A172 (cell line): ENCODE results near the gene CCBE1. TPM values are rescaled to one million over a fixed set of nuclear protein-coding genes. Genes with fewer than 3 reads are reported as not detected.

Source experiments
- DNase-seq: peaks from one replicate; pipeline ENCODE4 v3.0.0-alpha.2; 2015; ENCODE audit warnings: low spot score
- total RNA-seq: library from RNA; depleted of rRNA; stranded (reverse); fragments of >200 nt; shearing (Covaris generic); gene quantifications from 2 replicates; pipeline ENCODE4 v1.2.3, GENCODE V29; 2014

Gene CCBE1
- total RNA-seq, 1 experiment from 2014 or later, result 8.3 TPM

DNA sequence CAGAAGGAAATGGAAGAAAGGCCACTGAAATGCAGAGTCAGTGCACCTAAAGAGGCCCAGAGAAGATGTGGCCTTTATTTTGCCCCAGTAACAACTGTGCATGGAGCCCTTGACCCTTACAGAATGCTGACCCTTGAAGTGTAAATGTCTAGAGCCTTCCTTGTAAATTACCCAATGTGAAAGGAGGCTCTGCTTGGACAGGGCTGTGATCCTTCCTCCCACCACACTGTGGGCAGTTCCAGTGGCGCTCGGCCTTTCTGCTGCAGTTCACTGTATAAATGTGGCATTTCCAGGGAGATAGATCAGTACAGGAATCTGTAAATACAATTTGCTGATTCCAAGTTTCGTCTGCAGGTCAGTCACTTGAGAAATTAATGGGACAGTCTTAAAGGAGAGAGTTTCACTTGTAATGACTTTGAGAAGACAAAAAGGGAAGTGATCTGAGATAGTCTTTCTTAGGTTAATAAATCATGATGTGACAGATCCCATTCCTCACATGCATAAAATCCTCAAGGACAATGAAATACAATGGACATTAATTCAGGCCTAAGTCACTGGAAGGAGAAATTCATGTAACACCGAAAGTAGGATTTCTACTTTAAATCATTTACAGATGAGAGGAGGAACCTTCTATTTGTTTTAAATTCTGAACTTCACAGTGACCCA, 204.3 kb downstream of the CCBE1 start:
- DNase-seq, result no peak

GRCh38 chr18:59488899-59489298, 208.3 kb downstream of the CCBE1 start:
- no peak for DNase-seq

DNA sequence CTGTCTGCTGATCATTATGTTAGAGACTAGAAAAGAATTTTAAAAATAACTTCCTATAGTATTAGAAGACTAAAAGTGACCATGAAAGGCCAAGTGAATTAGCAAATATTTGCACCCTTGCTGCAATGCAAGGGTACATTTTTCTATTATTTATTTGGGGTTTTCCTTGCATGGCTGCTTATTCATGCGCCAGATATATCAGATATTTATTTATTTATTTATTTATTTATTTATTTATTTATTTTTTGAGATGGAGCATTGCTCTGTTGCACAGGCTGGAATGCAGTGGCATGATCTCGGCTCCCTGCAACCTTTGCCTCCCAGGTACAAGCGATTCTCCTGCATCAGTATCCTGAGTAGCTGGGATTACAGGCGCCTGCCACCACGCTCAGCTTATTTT, 211.8 kb downstream of the CCBE1 start:
- no peak for DNase-seq

DNA sequence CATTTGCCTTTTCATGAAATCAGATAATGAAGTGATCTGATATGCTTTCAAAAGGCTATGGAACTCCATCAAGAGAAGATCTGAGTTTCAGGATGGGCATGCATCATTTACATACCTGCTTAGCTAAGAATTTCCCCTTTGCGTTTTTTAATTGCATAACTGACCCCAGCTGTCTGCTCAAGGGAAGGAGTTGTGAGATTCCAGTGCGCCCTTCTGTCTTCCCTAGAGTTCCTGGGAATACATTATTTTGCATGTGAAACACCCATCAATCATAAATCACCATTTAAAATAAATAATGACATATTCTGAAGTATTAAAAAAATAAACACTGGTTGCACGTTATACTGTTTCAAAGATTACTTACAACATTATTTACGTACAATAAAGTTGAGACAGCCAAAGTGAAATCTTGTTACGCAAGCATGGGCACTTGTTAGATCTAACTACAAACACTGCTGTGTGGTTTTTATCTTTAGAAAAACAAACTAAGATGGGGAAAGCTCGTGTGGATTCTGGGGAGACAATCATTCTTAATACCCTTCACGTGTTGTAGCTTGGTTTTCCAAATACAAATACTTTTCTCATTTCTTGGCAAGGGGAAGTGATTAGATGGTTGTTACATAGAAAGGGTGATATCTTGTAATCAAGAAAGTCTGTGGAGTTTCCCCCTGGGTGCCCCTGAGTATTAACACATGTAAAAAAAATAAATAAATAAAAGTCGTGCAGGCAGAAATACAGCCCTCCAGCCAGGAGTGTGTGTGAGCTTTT, 212.5 kb downstream of the CCBE1 start:
- no peak for DNase-seq

DNA sequence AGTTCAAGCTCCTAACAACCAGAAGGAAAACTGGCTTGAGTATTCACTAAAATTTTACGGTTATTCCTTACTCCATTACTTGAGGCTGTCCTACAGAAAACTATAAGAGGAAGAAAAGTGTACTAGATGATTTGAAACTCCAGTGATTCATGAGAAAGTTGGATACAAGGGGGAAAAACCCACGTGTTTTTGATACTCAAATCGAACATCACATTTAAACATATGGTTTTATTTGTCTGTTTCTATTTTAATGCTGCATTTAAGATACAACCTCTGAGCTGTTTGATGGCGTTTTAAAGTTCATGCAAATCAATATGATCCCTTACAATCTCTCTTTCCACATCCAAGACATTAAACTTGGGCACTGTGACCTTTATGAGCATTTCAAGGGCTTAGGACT, 213.1 kb downstream of the CCBE1 start:
- DNase-seq, result no peak

DNA sequence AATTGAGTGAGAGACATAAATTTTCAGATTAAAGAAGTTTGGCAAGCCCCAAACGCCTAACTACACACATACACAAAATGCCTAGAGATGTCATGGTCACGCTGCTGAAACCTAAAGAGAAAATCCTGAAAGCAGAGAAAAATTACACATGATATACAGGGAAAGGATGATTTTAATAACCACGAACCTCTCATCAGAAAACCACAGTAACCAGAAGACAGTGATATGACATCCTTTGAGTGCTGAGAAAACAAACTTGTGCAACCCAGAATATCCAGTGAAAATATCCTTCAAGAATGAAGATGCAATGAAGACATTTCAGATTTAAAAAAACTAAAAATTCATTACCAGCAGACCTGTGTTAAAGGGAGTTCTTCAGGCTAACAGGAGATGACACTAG, 215.8 kb downstream of the CCBE1 start:
- no peak for DNase-seq

- DNase-seq, result no peak
These were observed 217.4 kb downstream of the CCBE1 start for GRCh38 chr18:59479776-59480175.

- no peak for DNase-seq
These were observed 218.6 kb downstream of the CCBE1 start for GRCh38 chr18:59478591-59478990.

DNA sequence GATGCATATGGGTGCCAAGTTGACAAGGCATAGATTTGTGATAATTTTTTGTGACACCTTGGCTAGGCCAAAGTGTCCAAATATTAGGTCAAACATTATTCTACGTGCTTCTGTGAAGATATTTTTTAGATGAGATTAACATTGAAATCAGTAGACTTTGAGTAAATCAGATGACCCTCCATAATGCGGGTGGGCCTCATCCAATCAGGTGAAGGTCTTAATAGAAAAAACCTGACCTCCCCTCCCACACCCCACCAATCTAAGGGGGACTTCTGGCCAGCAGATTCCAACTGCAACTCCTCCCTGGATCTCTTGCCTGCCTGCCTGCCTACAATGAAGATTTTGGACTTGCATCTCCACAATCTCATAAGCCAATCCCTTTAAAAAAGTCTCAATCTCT, 219.4 kb downstream of the CCBE1 start:
- DNase-seq, result no peak

- DNase-seq, result no peak
These were observed 226.6 kb downstream of the CCBE1 start for GRCh38 chr18:59470561-59471121.

- DNase-seq, result no peak
These were observed 227.6 kb downstream of the CCBE1 start for GRCh38 chr18:59469463-59470180.

GRCh38 chr18:59468821-59469220, 228.4 kb downstream of the CCBE1 start:
- no peak for DNase-seq

- no peak for DNase-seq
These were observed 229.7 kb downstream of the CCBE1 start for GRCh38 chr18:59467497-59467896.

- no peak for DNase-seq
These were observed 230.2 kb downstream of the CCBE1 start for GRCh38 chr18:59466980-59467379.

DNA sequence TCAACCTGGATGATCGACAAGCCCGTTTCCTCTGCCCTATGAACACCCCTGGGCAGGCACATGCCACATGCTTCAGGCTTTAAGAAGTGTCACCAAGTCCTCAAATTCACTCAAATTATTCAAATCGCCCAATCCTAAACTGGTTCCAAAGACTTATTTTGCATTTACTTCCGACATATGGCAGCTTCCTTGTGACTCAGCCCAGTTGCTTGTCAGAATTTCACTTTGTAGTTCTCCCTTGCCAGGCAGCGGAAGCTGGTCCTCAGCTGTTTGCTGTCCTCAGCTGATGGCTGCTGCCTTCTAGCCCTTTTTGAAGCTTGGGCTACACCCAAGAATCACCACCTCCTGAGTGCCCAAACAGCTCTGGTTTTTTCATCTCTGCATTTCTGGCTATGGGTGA, 232.7 kb downstream of the CCBE1 start:
- DNase-seq, result no peak

DNA sequence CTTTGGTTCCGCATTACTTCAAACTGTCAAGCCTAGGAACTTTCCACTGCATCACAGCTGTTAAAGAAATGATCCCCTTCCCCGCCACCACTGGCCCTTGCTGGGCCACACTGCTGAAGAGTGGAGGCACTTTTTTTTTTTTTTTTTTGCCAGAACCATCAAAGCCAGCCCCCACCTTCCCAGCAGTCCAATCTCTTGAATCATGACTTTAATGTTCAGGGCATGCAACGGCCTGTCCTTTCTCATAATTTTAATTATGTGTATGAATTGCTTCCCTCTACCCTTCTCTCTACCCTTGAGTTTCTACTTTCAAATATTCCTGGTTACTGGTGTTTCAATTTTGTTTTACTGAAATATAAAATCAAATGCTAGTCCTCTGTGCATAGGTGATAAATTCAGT, 236.1 kb downstream of the CCBE1 start:
- no peak for DNase-seq

- no peak for DNase-seq
These were observed 237.2 kb downstream of the CCBE1 start for GRCh38 chr18:59460072-59460420.

DNA sequence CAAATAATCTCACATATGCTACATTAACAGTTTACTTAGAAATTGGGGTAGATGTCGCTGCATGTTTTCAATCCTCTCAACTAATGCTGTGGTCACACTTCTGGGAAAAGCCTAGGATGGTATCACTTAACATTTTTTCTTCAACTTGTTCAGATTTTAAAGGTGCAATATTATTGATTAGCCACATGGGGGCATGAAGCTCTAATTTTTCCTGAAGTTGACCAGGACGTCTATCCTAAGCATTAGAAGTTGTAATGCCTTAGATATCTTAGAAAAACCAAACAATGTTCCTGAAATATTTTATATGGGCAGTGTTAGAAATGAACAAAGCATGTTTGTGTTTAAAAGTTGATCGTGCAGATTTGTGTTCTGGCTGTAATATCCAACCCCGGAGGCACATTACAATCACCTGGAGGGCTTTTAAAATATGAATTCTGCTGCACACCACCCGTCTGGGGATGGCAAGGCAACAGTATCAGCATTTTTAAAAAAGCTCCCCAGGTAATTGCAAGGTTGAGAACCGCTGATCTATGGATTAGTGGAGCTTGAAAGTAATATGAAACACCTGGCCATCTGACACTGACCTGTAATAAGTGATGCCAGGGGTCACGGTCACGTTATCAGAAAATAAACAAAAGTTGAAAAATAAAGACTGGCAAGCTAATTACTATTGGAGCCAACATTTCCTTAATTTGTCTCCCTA, 237.7 kb downstream of the CCBE1 start:
- DNase-seq, result peak; percentile 46

- DNase-seq, result no peak
These were observed 238.6 kb downstream of the CCBE1 start for GRCh38 chr18:59458575-59458974.

GRCh38 chr18:59456657-59457056, 240.6 kb downstream of the CCBE1 start:
- no peak for DNase-seq

- DNase-seq, result no peak
These were observed 241.4 kb downstream of the CCBE1 start for GRCh38 chr18:59455728-59456276.
